Ecto neural progenitor cell (in vitro differentiated cells): ENCODE data around the gene SFXN2.
"Not testable (repeated sequence)": the region's sequence is repeated elsewhere in the genome, so short reads cannot be mapped to it uniquely, and the experiment has no call there.

Source experiments
- DNase-seq: peaks from one replicate; pipeline ENCODE4 v3.0.0-alpha.2; 2018; ENCODE audit warnings: low spot score

The SFXN2 gene

GRCh38 chr10:102753718-102754117 lies 39.3 kb downstream of the SFXN2 start:
- no peak for DNase-seq

- no peak for DNase-seq
Measured at GRCh38 chr10:102757323-102757722, 42.9 kb downstream of the SFXN2 start.

GRCh38 chr10:102758240-102758932 lies 44.0 kb downstream of the SFXN2 start:
- DNase-seq: no peak

DNA sequence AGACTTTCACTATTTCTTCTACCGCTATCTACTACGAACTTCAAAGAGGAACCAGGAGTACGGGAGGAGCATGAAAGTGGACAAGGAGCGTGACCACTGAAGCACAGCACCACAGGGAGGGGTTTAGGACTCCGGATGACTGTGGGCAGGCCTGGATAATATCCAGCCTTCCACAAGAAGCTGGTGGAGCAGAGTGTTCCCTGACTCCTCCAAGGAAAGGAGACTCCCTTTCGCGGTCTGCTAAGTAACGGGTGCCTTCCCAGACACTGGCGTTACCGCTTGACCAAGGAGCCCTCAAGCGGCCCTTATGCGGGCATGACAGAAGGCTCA lies 44.5 kb downstream of the SFXN2 start:
- DNase-seq: not testable (repeated sequence)

- no peak for DNase-seq
Measured at GRCh38 chr10:102759497-102760210, 45.2 kb downstream of the SFXN2 start.

- DNase-seq: no peak
Measured at GRCh38 chr10:102761981-102762380, 47.5 kb downstream of the SFXN2 start.

DNA sequence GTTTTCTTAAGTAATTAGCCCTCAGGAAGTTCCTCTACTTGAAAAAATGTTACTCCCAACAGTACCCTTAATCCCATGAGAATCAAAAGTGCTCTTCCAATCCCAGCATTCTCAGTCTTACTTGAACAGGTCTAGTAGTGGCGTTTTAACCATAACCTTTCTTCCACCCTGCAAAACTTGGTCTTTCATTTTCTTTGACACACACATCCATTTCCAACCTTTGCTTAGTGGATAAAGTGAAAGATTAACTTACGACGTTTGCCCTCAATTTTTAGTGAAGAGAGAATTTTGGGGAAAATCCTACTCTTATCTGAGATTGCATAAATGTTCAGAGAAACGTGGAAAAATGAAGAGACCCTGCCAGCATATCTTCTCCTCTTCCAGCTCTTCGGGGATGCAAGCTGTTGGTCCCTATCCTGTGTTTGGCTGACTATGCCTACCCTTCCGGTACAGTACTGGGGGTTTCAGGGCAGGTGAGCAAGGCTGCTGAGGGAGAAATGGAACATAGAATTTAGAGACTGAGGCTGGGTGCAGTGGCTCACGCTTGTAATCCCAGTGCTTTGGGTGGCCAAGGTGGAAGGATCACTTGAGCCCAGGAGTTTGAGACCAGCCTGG lies 48.1 kb downstream of the SFXN2 start:
- no peak for DNase-seq

GRCh38 chr10:102763037-102763607 lies 48.7 kb downstream of the SFXN2 start:
- no peak for DNase-seq

DNA sequence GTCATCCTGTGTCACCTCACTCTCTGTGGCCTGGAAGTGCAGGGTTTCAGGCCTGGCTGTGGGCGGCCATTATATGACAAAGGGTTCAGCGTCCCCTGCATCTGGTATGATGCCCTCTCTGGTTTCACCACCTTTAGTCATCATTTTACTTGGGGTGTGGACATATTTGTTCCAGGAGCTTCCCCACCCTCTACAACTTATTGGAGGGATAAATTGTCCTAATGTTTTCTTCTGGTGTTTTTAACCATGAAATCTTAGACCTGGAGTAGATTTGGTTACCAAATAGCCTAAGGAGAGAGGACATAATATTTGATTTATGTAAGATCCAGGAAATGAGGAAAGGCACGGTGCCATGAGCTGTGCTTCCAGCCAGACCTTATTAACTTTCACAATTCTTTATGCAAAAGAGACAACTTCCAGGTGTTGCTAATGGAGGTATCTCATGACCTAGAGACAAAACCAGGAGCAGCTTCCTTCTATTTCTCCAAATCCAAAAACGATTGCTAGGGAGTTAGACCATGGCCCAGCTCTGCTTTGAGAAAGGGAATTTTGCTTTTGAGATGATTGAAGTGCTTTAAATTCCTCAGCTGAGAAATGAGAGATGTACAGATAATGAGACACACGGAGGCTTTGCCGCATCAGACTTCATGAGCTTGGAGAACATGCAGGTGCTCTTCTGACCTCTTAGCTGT lies 50.2 kb downstream of the SFXN2 start:
- no peak for DNase-seq

DNA sequence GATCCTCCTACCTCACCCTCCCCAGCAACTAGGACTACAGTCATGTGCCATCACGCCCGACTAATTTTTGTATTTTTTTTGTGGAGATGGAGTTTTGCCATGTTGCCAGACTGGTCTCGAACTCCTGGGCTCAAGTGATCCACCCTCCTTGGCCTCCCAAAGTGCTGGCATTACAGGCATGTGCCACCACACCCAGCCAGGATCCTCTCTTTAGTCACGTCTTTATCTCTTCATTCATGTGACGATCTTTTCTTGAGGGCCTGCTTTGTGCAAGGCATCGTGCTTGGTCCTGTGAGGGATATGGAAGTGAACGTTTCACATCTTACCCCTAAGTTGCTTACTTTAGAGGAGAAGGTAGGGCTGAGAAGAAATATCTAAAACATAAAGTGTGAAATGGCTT lies 50.9 kb downstream of the SFXN2 start:
- no peak for DNase-seq

DNA sequence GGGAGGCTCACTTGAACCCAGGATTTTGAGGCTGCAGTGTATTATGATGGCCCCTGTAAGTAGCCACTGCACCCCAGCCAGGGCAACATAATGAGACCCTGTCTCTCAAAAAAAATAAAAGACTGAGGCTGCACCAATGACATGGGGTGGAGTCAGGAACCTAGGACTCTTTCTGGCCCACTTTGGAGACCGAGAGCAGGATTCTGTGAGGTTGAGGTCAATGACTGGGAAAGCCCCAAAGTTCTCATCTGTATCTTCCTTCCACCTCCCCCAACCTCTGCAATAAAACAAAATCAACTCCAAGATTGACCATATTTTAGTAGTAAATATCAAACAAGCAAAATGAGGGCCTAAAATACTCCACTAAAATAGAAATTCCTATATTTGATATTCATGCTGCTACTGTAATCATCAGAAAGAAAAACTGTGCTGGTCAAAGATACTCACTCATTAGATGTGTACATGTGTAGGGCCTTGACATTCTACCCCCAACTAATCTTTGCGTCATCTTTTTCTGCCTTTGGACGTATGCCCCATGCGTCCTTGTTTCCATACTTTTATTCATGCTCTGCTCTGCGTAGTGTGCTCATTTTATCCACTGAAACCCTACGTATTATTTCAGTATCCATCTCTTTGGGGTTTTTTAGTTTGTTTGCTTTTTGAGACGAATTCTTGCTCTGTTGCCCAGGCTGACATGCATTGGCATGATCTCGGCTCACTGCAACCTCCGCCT lies 53.2 kb downstream of the SFXN2 start:
- DNase-seq: no peak

DNA sequence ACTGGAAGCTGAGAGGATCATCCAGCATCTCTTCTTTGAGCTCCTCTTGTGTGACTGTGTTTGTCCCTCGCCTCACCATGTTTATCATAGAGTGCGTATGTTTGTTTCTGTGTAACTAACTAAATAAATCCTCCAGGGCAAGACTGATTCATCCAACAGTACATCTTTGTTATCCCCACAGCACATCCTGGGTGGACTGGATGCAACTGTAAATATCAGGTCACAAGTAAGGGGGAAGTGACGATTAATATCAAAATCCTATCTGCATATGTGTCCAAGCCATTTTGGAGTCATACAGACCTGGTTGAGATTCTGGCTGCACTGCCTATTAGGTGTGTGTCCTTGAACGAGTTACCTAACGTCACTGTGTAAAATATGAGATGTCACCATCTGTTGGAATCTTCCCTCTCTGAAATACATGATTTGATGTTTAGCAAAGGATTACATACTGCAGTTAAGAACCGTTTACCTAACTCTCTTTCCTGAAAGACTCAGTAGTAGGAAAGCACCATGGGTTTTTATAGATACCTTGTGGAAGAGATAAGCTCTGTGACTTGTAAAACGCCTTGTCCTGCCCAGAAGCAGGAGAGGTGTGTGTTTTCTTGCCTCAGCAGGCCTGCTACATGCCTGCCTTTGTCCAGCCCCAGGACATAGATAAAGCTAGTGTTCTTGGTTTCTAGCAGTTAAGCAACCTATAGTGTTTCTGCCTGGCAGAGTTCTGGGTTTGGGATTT lies 55.1 kb downstream of the SFXN2 start:
- no peak for DNase-seq

- no peak for DNase-seq
Measured at GRCh38 chr10:102770108-102770482, 55.7 kb downstream of the SFXN2 start.

GRCh38 chr10:102770792-102771191 lies 56.4 kb downstream of the SFXN2 start:
- no peak for DNase-seq

GRCh38 chr10:102773320-102773719 lies 58.9 kb downstream of the SFXN2 start:
- no peak for DNase-seq

GRCh38 chr10:102773986-102774385 lies 59.5 kb downstream of the SFXN2 start:
- no peak for DNase-seq

DNA sequence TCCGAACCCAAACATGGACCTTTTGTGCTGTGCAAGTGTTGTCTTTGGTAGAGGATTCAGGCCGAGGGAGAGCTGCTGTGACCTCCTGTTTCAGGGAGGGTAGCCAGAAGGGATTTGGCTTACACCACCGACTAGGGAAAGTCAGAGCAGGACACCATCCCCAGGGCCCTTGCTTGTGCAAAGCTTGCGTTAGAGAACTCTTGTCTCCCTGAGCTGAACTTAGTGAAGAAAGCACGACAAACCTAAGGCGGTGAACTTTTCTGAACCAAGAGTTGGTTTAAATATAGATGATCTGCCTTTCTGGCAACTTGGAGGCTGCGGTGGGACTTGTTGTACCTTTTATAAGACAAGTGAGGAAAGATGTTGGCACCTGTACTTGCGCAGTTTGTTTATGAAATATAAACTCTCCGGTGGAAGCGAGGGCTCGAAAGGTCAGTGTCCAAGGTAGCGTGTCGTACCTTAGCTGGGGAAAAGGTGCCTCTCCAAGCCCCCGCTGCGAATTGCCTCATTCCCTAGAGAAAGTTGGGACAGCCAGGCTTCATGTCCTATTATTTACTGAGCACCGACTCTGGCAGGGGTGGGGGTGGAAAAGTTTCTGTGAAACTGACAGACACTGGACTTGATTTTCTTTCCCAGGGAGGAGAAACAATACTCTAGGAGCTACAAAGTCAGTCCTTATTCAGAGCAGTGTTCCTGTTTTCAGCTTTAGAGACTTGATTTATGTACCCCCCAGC lies 60.9 kb downstream of the SFXN2 start:
- no peak for DNase-seq

- peak; percentile 68 for DNase-seq
Measured at GRCh38 chr10:102775935-102776669, 61.7 kb downstream of the SFXN2 start.

DNA sequence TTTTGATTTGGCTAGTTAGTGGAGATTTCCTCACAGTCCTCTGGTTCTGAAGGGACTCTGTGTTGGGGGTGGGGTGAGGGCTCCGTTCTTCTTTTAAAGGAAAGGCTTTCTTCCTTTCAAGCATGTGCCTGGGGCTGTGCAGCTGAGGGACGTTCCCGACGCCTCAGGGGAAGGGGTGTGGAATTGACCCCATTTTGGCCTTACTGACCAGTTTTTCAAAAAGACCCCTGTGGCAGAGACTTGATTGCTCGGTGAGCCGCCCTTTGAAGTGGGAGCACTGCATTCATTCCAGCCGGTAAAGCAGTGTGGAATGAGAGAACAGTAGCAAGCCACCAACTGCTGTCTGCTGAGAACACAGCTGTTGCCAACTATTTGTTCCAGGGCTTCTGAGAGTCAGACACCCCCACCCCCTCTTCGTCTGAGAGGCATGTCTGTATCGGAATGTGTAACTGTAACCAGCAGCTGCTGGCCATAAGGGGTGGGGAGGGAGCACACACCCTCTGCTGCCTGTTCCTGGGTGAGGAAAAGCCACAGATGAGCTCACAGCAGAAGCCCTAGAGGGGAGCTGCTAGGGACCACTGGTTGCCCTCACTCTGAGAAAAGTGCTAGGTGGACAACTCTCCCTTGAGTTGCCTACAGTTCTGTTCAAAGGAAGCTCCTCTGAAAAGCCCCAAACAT lies 62.5 kb downstream of the SFXN2 start:
- DNase-seq: peak; percentile 83
